Endothelial cell of umbilical vein (primary cell): Measurements from ENCODE around the gene CHRND.

Experiments used
- CTCF ChIP-seq, 2 donors: IDR thresholded peaks; 1 replicate in 1 of 2; 2 replicates in 1 of 2; pipeline ENCODE4 v1.5.1; 2011; ENCODE audit warnings: low read length in 2 of 2, mild to moderate bottlenecking in 2 of 2, moderate library complexity in 2 of 2, control low read depth in 1 of 2, inconsistent platforms in 1 of 2, low read depth in 1 of 2; ENCODE audit not compliant: insufficient read depth in 1 of 2; ENCODE audit errors: extremely low read depth in 1 of 2
- GATA2 ChIP-seq: IDR thresholded peaks from 2 replicates; pipeline ENCODE4 v1.7.0; 2011; ENCODE audit warnings: low read depth, mild to moderate bottlenecking, moderate library complexity, mixed read lengths, low read length; ENCODE audit not compliant: insufficient read length, insufficient read depth
- MYC ChIP-seq: IDR thresholded peaks from one replicate; pipeline ENCODE4 v1.6.1; 2011; ENCODE audit warnings: mild to moderate bottlenecking, low read depth, low read length
- POLR2A ChIP-seq: IDR thresholded peaks from 2 replicates; pipeline ENCODE4 v1.6.1; 2012; ENCODE audit warnings: low read depth, mild to moderate bottlenecking, control low read depth, low read length
- POLR2AphosphoS5 ChIP-seq: IDR thresholded peaks from 2 replicates; pipeline ENCODE4 v1.6.1; 2012; ENCODE audit warnings: low read depth, mild to moderate bottlenecking, control low read depth, low read length, moderate library complexity; ENCODE audit not compliant: insufficient read depth

GRCh38 chr2:232567721-232568120 is 41.8 kb downstream of the CHRND start:
- TF ChIP-seq GATA2 (no peak), POLR2AphosphoS5 (no peak), CTCF (IDR thresholded peaks at IDR 0.05; ENCODE audit: extremely low read depth in 1 of 2, insufficient read depth in 1 of 2, low read depth in 1 of 2, low read length in 2 of 2) (no peak), POLR2A (no peak), MYC (no peak)
